Tibial artery (tissue), 4 donors: ENCODE measurements around the gene BIRC6.

ENCODE experiments used
- DNase-seq, 2 donors: peaks; one replicate each; pipeline ENCODE4 v3.0.0-alpha.2; 2019
- H3K27ac ChIP-seq, 2 donors: fragments of 200-600 bp; sonication (generic) in 1 of 2; 1 replicate in 1 of 2; 2 replicates in 1 of 2; pipeline ENCODE4 v1.5.1; 2018 to 2019; ENCODE audit warnings: mild to moderate bottlenecking in 1 of 2
- H3K27me3 ChIP-seq, 2 donors: fragments of 200-600 bp; sonication (generic) in 1 of 2; one replicate each; pipeline versions ENCODE4 v1.5.1 to v1.6.0; 2016 to 2019
- H3K36me3 ChIP-seq, 3 donors: fragments of 200-600 bp; sonication (generic) in 2 of 3; one replicate each; pipeline ENCODE4 v1.5.1; 2016 to 2019; ENCODE audit warnings: mild to moderate bottlenecking in 2 of 3
- H3K4me1 ChIP-seq, 4 donors: fragments of 200-600 bp; sonication (generic) in 2 of 4; 1 replicate in 3 of 4; 2 replicates in 1 of 4; pipeline ENCODE4 v1.5.1; 2016 to 2019
- H3K4me3 ChIP-seq, 2 donors: fragments of 200-600 bp; sonication (generic) in 1 of 2; 1 replicate in 1 of 2; 2 replicates in 1 of 2; pipeline ENCODE4 v1.5.1; 2018 to 2019; ENCODE audit warnings: mild to moderate bottlenecking in 2 of 2
- H3K9me3 ChIP-seq, 3 donors: fragments of 200-600 bp; sonication (generic) in 1 of 3; one replicate each; pipeline ENCODE4 v1.5.1; 2016 to 2019
- CTCF ChIP-seq, 2 experiments: fragments of 200-600 bp in 1 of 2; fragments of 450-650 bp in 1 of 2; IDR thresholded peaks; one replicate each; pipeline ENCODE4 v1.5.1; 2017 to 2019; ENCODE audit warnings: antibody characterized with exemption in 2 of 2, mild to moderate bottlenecking in 1 of 2, moderate library complexity in 1 of 2
- intact Hi-C: fragments of 100-400 bp; cut with DNase I; formaldehyde crosslinking; loops from one replicate; pipeline ENCODE4 v1.15.0; 2023; ENCODE audit warnings: low total_unique reads

BIRC6 gene

GRCh38 chr2:32553829-32554432 is 197.1 kb downstream of the BIRC6 start:
- Histone ChIP-seq H3K27me3 (no peaks in the 10 kb centered on the region), H3K4me1 (no peaks in the 10 kb centered on the region), H3K36me3 (peaks cover 10 to 16% (median 10%) of the 10 kb centered on the region in 3 donors), H3K27ac (no peak overlapping the region), H3K9me3 (no peaks in the 10 kb centered on the region), H3K4me3 (no peak overlapping the region)
- intact Hi-C loops = no loop called here
- peak; percentile 66 to 83 for TF ChIP-seq CTCF (IDR thresholded peaks at IDR 0.05)
- no peak for DNase-seq

- no peak for TF ChIP-seq CTCF (IDR thresholded peaks at IDR 0.05)
- H3K36me3 ChIP-seq = peaks cover 4 to 25% (median 10%) of the 10 kb centered on the region in 3 donors
- H3K9me3 ChIP-seq = no peaks in the 10 kb centered on the region
- H3K27ac ChIP-seq = no peak overlapping the region
- intact Hi-C loops = no loop called here
- H3K4me1 ChIP-seq = no peaks in the 10 kb centered on the region
- no peak overlapping the region for H3K4me3 ChIP-seq
- no peak for DNase-seq
- H3K27me3 ChIP-seq = no peaks in the 10 kb centered on the region
These were observed 201.7 kb downstream of the BIRC6 start for GRCh38 chr2:32558492-32558891.

- Histone ChIP-seq H3K4me1 (no peaks in the 10 kb centered on the region), H3K4me3 (no peak overlapping the region), H3K36me3 (peaks cover 4 to 25% (median 10%) of the 10 kb centered on the region in 3 donors), H3K27ac (no peak overlapping the region), H3K9me3 (no peaks in the 10 kb centered on the region), H3K27me3 (no peaks in the 10 kb centered on the region)
- no peak for TF ChIP-seq CTCF (IDR thresholded peaks at IDR 0.05)
- no peak for DNase-seq
- intact Hi-C loops = no loop called here
These were observed 202.3 kb downstream of the BIRC6 start for GRCh38 chr2:32559136-32559535.

GRCh38 chr2:32562906-32563305 is 206.1 kb downstream of the BIRC6 start:
- DNase-seq = no peak
- no peaks in the 10 kb centered on the region for H3K27me3 ChIP-seq

GRCh38 chr2:32564417-32565035 is 207.7 kb downstream of the BIRC6 start:
- no peak overlapping the region for H3K27ac ChIP-seq
- DNase-seq = no peak
- intact Hi-C loops = no loop called here
- no peak overlapping the region for H3K4me3 ChIP-seq
- peaks cover 11 to 42% (median 17%) of the 10 kb centered on the region in 3 donors for H3K36me3 ChIP-seq
- no peaks in the 10 kb centered on the region for H3K4me1 ChIP-seq
- TF ChIP-seq CTCF (IDR thresholded peaks at IDR 0.05) = no peak
- H3K9me3 ChIP-seq = peaks cover 0 to 10% (median 7%) of the 10 kb centered on the region in 3 donors
- no peaks in the 10 kb centered on the region for H3K27me3 ChIP-seq

More at GRCh38 chr2:32562906-32563305, 206.1 kb downstream of the BIRC6 start:
- Histone ChIP-seq H3K4me1 (no peaks in the 10 kb centered on the region), H3K4me3 (no peak overlapping the region), H3K27ac (no peak overlapping the region), H3K36me3 (peaks cover 11 to 33% (median 14%) of the 10 kb centered on the region in 3 donors), H3K9me3 (peaks cover 0 to 10% (median 7%) of the 10 kb centered on the region in 3 donors)
- no peak for TF ChIP-seq CTCF (IDR thresholded peaks at IDR 0.05)
- intact Hi-C loops = no loop called here
